ENCODE measurements around the gene TIMP2. TPM values are rescaled to one million over a fixed set of nuclear protein-coding genes. Genes with fewer than 3 reads are reported as not detected.

TIMP2 gene
- total and polyA plus RNA-seq, 2 of the 8 experiments (the other 6 are each of a cell fraction or from before 2014, with no cell fraction given) = 18.2 to 43.3 TPM

- 93% methylated on average over 8 of the region's 8 CpGs; no CpG with 5 or more reads in 1 of the 2 experiments for WGBS, 2 experiments (ENCODE audit: extremely low coverage in 1 of 2, insufficient coverage in 1 of 2, insufficient read length in 1 of 2, insufficient replicate concordance in 2 of 2, low coverage in 1 of 2, low lambda C conversion rate in 2 of 2, missing lambda C conversion rate in 1 of 2)
- CTCF ChIA-PET (ENCODE audit: partially characterized antibody) = interaction anchor here (0.6 to 4.2 kb wide), 16 partner anchors 11 to 117 kb away, joined by 3 to 19 read pairs (median 4); no protein-coding TSS in a partner anchor
- TF ChIP-seq TAF7 (optimal IDR thresholded peaks at IDR 0.05; ENCODE audit: borderline replicate concordance, low read depth, low read length) (no peak), HDAC6 (IDR thresholded peaks at IDR 0.05; ENCODE audit: low read depth, low read length) (no peak)
Measured at GRCh38 chr17:78965491-78965924, 40.3 kb upstream of the TIMP2 start.

More at GRCh38 chr17:78965491-78965924, 40.3 kb upstream of the TIMP2 start:
- Histone ChIP-seq H2BK5ac (ENCODE audit: low read depth, low read length) (no peak overlapping the region), H3K4me1 (replicated peaks in 1 of 4; ENCODE audit: control insufficient read depth in 3 of 4, insufficient read depth in 4 of 4, low read length in 3 of 4) (no peaks in the 10 kb centered on the region), H4K91ac (replicated peaks; ENCODE audit: insufficient read length, low read length) (no peak overlapping the region), H4K20me1 (replicated peaks in 1 of 2; ENCODE audit: control insufficient read depth in 1 of 2, insufficient read depth in 2 of 2, low read length in 2 of 2) (no peaks in the 10 kb centered on the region), H3K9ac (replicated peaks in 1 of 4; ENCODE audit: extremely low read depth in 1 of 4, low read depth in 3 of 4, low read length in 3 of 4) (no peak overlapping the region), H3K79me2 (ENCODE audit: control insufficient read depth in 1 of 2, insufficient read depth in 2 of 2, low read length in 2 of 2) (no peaks in the 10 kb centered on the region), H3K27ac (ENCODE audit: low read depth, low read length) (no peak overlapping the region), H3K4me3 (ENCODE audit: extremely low read depth in 1 of 4, insufficient read depth in 2 of 4, low read depth in 3 of 4, low read length in 4 of 4) (no peak overlapping the region), H3K56ac (replicated peaks; ENCODE audit: insufficient read length, low read depth, low read length) (no peak overlapping the region), H2BK20ac (ENCODE audit: low read length) (no peak overlapping the region), H3K27me3 (replicated peaks in 1 of 4; ENCODE audit: control insufficient read depth in 3 of 4, extremely low read depth in 1 of 4, insufficient read depth in 3 of 4, low read length in 3 of 4) (no peaks in the 10 kb centered on the region), H3K9me3 (ENCODE audit: insufficient read depth in 2 of 2, low read depth in 1 of 2, low read length in 1 of 2) (no peaks in the 10 kb centered on the region), H3K4ac (replicated peaks; ENCODE audit: insufficient read length, low read depth, low read length) (no peak overlapping the region), H2BK12ac (ENCODE audit: low read depth, low read length) (no peak overlapping the region), H4K8ac (ENCODE audit: extremely low read depth, insufficient read depth, low read length) (no peak overlapping the region), H2BK15ac (ENCODE audit: low read length) (no peak overlapping the region), H3K4me2 (ENCODE audit: insufficient read depth in 1 of 2, low read depth in 2 of 2, low read length in 2 of 2) (no peak overlapping the region), H3K23ac (ENCODE audit: insufficient read length) (no peak overlapping the region), H2AFZ (ENCODE audit: low read length) (no peak overlapping the region), H2AK5ac (ENCODE audit: low read depth, low read length) (no peak overlapping the region), H3K36me3 (ENCODE audit: control insufficient read depth in 2 of 4, insufficient read depth in 4 of 4, low read length in 3 of 4) (no peaks in the 10 kb centered on the region; a peak in 1 of 8 replicates), H4K5ac (ENCODE audit: insufficient read length, low read depth, low read length) (no peak overlapping the region), H3K18ac (ENCODE audit: extremely low read depth, low read length) (no peak overlapping the region), H3K79me1 (ENCODE audit: low read depth, low read length) (no peaks in the 10 kb centered on the region), H3K23me2 (ENCODE audit: low read depth, low read length) (no peaks in the 10 kb centered on the region), H3K14ac (ENCODE audit: insufficient read length) (no peak overlapping the region), H2BK120ac (replicated peaks; ENCODE audit: low read depth, low read length) (no peak overlapping the region)
- DNase-seq (ENCODE audit: low read depth in 1 of 2, low spot score in 2 of 2) (no peak), FAIRE-seq (no peak)
- POLR2A ChIA-PET (ENCODE audit: partially characterized antibody) = interaction anchor here (2.5 kb wide), 1 partner anchor 13 kb away, joined by 10 read pairs; no protein-coding TSS in a partner anchor

Measured in H1 (cell line).